SK-N-MC (cell line): ENCODE data around the gene MRTFA.

ENCODE experiments used
- EZH2 ChIP-seq: fragments of 200-600 bp; sonication (generic); IDR thresholded peaks from one replicate; pipeline ENCODE4 v1.6.1; 2017; ENCODE audit warnings: antibody characterized with exemption
- POLR2AphosphoS5 ChIP-seq: IDR thresholded peaks from 2 replicates; pipeline ENCODE4 v1.6.1; 2012; ENCODE audit warnings: mild to moderate bottlenecking, low read depth, low read length, borderline replicate concordance

DNA sequence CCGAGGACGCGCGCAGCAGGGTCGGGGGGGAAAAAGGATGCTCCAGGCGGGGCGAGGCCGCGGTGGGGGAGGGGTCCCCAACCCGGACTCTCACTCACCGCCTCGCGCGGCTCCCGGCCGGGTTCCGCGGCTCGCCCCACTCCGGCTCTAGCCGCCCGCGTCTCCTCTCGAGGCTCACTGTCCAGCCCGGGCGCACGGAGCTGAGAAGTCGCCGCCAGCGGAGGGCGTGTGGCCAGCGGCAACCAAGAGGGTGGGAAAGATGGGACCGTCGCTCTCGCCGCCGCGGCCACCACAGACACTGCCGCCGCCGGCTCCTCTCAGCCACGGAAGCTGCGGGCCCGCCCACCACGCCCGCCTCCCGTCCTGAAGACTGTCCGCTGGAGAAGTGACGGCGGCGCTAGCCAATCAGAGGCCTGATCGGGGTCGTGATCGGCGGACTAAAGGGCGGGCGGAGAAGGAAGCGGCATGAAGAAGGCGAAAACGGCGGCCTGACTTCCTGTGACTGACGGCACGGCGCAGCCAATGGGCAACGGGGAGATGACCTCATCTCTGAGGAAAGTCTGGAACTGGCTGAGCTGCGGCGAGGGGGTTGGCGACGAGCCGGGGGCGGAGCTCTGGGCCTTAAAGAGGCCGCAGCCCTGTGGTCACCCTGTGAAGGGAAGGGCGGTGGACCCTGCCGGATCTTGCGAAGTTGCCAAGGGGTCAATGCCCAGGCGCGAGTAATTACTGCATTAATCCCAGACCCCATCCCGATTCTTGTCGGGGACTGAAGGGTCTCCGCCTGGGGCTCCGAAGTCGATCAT, at the start of gene MRTFA:
- TF ChIP-seq POLR2AphosphoS5 (peak; percentile 80; the same call in 1 of the 2 replicates), EZH2 (no peak)
